ENCODE results near the gene TMEM61.
"Not testable (repeated sequence)": the region's sequence is repeated elsewhere in the genome, so short reads cannot be mapped to it uniquely, and the experiment has no call there.

TMEM61 gene

DNA sequence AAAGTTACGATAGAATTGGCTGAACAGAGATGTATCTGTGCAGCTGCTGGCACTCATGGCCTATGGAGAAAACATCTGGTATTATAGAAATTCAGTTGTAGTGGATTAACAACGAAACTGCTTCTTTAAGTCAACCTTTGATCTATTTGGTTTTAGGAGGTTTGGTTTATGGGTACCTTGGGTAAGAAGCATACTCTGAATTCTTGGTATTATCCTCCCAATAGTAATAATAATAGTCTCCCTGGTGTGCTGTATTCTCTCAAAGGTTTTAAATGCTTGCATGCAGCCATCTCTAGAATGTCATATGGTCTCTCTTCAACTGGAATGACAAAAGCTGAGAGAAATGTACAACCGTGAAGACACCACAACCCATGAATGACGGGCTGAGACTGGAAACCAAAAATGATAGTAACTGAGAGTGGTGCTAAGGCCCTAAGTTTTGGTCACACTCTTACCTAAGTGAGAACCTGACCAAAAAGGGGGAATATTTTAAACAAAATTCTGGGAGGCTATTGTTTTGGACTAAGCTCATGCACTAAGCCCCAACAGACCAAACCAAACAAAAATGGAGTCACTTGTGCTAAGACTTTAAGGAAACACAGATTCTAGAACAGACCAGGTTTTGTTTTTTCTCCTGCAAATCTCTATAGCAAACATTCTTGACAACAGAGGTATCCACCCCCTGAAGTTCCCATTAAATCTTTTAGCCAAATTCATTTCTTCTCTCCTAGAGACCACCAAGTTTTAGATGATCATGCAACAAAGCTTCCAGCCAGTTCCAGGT is 17.6 kb upstream of the TMEM61 start:
- DNase-seq = no peak

- DNase-seq = not testable (repeated sequence)
Observed at GRCh38 chr1:54963829-54964228, 16.6 kb upstream of the TMEM61 start.

- DNase-seq = peak; percentile 81
Observed at GRCh38 chr1:54965624-54966340, 14.6 kb upstream of the TMEM61 start.

DNA sequence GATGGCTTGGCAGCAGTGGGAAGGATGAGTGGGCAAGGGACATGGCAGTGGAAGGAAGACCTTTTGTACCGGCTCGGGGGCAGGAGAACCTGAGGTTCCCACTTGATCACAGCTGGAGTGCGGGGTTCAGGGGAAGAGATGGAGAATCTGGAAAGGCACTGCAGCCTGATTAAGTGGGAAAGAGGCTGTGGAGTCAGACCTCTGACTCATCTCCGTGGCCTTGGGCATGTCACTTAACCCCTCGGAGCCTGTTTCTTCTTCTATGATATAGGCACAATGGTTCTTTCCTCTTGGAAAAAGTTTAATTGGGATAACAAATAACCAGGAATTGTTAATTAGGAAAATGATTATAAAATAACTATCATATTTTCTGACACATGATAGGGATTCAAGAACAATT is 13.1 kb upstream of the TMEM61 start:
- DNase-seq = no peak

DNA sequence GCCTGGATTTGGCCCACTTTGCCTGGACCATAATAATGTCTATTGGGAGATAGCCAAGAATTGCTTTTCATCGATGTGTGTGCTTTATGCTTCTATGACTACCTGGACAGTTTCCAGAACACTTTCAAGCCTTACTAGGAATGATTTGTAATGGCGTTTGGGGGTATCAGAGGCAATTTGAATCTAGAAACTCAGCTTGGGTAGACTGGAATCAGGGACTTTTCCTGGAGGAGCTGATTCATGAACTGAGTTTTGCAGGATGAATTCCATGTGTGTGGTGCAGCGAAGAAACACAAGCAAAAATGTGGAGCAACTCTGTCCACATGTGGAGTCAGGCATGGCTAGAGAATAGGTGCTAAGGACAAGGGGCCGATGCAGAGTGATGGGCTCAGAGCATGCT is 11.9 kb upstream of the TMEM61 start:
- no peak for DNase-seq

- DNase-seq = no peak
Observed at GRCh38 chr1:54969879-54970278, 10.5 kb upstream of the TMEM61 start.

- DNase-seq = no peak
Observed at GRCh38 chr1:54970901-54971300, 9.5 kb upstream of the TMEM61 start.

DNA sequence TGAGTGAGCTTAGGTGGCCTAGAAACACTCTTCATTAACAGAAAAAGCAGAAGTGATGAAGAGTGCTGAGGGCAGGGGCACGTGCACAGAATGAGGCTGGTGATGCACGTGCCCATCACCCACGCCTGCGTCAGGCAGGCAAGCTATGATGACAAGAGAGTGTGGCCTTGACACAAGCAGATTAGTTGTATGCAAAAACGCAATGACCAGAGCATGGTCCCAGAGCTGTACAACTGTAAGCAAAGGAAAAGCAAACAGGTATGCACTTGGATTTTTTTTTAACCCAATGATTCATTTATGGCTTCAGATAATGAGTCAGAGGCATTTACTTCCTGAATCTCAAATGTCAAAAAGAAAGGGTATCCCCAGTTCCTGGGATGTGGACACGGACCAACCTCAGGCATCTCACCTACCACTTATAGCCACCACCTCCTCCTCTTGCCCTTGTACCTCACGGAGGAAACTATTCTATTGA is 9.1 kb upstream of the TMEM61 start:
- DNase-seq = no peak

GRCh38 chr1:54972436-54972835 is 8.0 kb upstream of the TMEM61 start:
- DNase-seq = no peak

- DNase-seq = no peak
Observed at GRCh38 chr1:54973205-54973921, 7.1 kb upstream of the TMEM61 start.

DNA sequence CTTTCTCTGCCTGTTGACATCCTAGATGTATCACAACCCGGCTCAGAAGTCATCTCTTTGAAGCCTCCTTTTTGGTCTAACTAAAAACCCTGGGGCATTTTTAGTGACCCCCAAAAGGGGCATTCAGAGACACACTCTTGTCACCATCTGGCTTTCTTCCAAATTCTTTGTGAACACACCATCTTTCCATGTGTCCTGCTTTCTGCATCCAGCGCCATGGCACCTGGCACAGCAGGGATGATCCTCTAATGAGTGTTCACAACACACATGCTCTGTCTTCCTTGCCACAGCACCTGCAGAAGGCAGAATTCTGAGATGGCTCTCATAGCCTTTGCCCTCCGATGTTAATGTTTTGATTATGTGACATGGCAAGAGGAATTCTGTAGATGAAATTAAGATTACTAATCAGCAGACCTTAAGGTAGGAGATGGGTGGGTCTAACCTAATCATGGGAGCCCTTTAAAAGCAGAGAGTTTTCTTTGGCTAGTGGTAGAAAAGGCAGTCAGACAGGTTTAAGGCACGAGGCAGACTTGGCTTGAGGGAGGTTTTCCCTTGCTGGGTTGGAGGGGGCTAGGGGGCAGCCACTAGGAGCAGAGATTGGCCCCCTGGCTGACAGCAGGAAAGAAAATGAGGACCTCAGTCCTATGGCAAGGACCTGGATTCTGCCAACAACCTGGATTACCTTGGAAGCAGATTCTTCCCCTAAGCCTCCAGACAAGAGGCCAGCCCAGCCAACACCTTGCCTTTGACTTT is 4.9 kb upstream of the TMEM61 start:
- DNase-seq = no peak

DNA sequence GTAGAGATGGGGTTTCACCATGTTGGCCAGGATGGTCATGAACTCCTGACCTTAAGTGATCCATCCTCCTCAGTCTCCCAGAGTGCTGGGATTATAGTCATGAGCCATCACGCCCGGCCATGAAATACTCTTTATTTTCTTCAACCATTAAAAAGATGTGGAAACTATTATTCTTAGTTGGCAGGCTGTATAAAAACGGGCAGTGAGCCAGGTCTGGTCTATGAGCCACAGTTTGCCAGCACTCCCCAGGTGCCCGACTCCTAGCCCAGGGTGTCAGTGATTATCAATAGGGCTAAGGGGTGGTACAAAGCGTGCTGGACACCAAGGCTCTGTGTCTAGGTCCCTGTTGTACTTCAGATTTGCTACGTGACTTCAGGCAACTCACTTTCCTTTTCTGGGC is 3.7 kb upstream of the TMEM61 start:
- DNase-seq = no peak

GRCh38 chr1:54977533-54978297 is 2.7 kb upstream of the TMEM61 start:
- no peak for DNase-seq

GRCh38 chr1:54978528-54979326 is 1.7 kb upstream of the TMEM61 start:
- DNase-seq = no peak

DNA sequence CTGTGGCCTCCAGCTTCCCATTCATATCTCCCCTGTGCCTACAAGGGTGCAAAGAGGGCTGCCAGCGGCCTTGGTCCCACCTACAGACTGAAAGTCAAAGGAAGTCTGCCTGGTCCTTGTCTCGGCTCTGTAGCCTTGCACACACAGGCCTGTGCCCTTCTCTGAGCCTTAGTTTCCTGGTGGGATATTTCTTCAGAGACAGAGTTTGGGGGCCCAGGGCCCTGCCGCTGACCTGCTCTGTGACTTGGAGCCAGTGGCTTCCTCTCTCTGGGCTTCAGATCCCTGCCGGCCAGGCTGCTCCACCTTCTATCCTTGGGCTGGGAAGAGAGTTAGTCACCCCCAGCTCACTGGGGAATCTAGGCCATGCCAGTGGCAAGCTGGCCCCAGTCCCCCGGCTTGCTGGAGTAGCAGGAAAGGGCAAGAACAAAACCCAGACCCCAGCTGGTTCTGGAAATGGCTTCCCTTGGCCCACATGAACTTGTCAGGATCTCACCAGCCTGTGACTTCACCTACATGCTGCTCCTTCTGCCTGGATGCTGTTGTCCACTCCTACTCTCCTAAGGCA is 1.0 kb upstream of the TMEM61 start:
- no peak for DNase-seq

DNA sequence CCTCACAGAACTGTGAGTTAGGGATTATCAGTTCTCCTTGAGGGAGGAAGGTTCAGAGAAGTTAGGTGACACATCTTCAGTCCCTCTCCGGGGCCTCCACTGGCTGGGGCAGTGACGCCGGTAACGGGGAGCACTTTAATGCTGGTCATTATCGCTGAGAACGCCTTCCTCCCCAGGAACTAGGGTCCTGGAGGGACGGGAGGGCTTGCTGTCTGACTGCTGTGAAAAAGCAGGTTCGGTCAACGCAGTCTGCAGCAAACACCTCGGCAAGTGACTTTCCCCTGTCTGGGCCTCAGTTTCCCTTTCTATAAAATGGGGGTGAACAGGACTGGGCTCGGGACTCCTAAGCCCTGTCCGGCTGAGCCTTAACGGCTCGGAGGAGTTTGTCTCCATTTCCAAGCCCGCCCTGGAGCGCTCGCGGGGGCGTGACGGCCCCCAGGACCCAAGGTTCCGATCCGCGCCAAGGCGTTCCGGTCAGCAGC is 341 bp upstream of the TMEM61 start:
- DNase-seq = no peak

- DNase-seq = no peak
Observed at GRCh38 chr1:54981466-54981865, 1.0 kb downstream of the TMEM61 start.

DNA sequence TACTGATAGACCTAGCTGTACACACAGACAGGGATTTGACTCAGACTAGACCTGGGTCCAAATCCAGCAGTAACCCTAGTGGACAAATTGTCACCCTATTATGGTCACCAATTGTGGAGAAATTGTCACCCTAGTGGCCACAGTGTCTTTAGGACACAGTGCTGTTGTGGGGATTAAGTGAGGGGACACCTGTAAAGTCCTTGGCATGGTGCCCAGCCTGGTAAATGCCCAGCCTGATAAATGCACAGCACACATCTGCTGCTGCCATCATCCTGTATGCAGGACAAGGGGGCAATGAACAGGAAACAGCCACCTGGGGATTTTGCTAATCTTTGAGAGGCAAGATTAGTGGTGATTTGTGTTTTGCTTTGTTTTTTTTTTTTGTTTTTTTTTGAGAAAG is 2.3 kb downstream of the TMEM61 start:
- DNase-seq = peak; percentile 11

- DNase-seq = no peak
Observed at GRCh38 chr1:54984131-54984842, 3.9 kb downstream of the TMEM61 start.

- DNase-seq = no peak
Observed at GRCh38 chr1:54985556-54985955, 5.1 kb downstream of the TMEM61 start.

All from hematopoietic multipotent progenitor cell treated with erythropoietin and hydrocortisone succinate and interleukin-3 and kit ligand, for 6 days (in vitro differentiated cells).